ENCODE measurements around the gene FOSL1. TPM values are rescaled to one million over a fixed set of nuclear protein-coding genes. Genes with fewer than 3 reads are reported as not detected.

FOSL1 gene
- total RNA-seq, 1 donor from 2014 or later = 2.6 TPM

DNA sequence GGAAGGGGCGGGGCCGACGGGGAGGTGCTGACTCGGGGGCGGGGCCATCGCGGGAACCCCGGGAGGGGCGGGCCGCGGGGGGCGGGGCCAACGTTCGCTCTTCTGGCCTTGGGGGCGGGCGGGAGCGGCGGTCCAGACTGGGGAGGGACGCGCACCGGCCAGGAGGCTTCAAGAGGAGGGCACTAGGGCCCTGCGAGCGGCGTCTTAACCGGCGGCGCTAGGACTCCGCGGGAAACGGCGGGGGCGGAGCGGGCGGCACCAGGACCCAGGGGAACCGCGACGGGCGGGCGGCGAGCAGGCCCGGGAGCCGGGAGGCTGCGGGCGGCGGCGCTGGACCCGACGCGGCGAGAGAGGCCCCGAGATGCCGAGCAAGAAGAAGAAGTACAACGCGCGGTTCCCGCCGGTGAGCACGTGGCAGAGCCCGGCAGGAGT, 19.0 kb upstream of the FOSL1 start, which contains the start of gene DRAP1:
TSS of gene DRAP1 (plus strand) at position 286 of the 432 bp plus-strand sequence. CDS start at position 362, 76 bp downstream.
- DNase-seq (ENCODE audit: low read depth) = peak; percentile 84
- no peak for FAIRE-seq
- Histone ChIP-seq H3K36me3 (ENCODE audit: control insufficient read depth, insufficient read depth, low read length) (peaks cover 10% of the 10 kb centered on the region), H3K4me3 (ENCODE audit: low read depth, low read length) (peak within 1 kb of the TSS; percentile 86), H3K27me3 (ENCODE audit: control insufficient read depth, insufficient read depth, low read length) (no peaks in the 10 kb centered on the region)
- TF ChIP-seq, protein P1, sequence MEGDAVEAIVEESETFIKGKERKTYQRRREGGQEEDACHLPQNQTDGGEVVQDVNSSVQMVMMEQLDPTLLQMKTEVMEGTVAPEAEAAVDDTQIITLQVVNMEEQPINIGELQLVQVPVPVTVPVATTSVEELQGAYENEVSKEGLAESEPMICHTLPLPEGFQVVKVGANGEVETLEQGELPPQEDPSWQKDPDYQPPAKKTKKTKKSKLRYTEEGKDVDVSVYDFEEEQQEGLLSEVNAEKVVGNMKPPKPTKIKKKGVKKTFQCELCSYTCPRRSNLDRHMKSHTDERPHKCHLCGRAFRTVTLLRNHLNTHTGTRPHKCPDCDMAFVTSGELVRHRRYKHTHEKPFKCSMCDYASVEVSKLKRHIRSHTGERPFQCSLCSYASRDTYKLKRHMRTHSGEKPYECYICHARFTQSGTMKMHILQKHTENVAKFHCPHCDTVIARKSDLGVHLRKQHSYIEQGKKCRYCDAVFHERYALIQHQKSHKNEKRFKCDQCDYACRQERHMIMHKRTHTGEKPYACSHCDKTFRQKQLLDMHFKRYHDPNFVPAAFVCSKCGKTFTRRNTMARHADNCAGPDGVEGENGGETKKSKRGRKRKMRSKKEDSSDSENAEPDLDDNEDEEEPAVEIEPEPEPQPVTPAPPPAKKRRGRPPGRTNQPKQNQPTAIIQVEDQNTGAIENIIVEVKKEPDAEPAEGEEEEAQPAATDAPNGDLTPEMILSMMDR (IDR thresholded peaks at IDR 0.05; ENCODE audit: insufficient read depth, low read length, severe bottlenecking) = no peak

DNA sequence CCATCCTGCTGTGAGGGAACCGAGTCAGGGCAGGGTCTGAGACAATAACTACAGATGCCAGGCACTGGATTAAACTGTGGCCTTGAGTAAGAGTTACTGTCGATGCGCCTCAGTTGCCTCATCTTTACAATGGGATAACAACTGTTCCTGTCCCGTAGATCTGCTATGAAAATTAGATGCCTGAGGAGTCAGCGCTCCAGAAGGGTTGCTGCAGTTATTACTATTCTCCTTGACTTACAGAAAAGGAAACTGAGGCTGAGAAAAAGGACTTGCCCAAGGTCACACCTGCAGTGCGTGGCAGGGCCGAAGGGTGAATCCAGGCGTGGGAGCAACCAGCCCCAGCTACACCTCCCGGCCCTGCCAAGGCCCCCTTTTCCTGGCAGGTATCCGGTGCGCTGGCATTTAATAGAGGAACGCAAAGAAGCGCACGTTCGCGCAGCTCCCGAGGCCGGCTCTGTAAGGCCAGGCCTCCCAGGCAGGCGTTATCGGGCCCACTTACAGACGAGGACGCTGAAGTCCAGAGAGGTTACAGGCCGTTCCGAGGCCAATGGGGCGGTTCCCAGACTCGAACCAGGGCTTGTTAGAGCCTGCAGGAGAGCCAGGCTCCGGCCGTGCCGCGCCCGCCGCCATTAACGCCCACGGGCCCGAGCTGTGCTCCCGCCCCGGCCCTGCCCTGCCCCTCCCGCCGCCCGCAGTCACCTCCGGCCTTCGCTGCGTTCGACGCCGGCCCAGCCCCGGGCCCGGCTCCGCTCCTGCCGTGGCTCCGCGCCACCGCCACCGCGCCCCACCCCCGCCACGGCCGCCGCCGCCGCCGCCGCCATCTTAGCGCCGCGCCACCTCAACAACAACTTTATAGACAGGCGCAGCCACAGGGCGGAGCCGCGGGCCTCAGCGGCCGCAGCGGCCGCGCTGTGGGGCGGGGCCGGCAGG, 18.3 kb upstream of the FOSL1 start, which contains the start of gene C11orf68:
TSS of gene C11orf68 (minus strand) at position 852 of the 930 bp plus-strand sequence. CDS start at position 821, 31 bp downstream.
- Histone ChIP-seq H3K4me3 (ENCODE audit: low read depth, low read length) (peak within 1 kb of the TSS; percentile 86), H3K27me3 (ENCODE audit: control insufficient read depth, insufficient read depth, low read length) (no peaks in the 10 kb centered on the region), H3K36me3 (ENCODE audit: control insufficient read depth, insufficient read depth, low read length) (peaks cover 10% of the 10 kb centered on the region)
- FAIRE-seq = no peak
- DNase-seq (ENCODE audit: low read depth) = no peak
- TF ChIP-seq, protein P1 (IDR thresholded peaks at IDR 0.05; ENCODE audit: insufficient read depth, low read length, severe bottlenecking) = no peak

DNA sequence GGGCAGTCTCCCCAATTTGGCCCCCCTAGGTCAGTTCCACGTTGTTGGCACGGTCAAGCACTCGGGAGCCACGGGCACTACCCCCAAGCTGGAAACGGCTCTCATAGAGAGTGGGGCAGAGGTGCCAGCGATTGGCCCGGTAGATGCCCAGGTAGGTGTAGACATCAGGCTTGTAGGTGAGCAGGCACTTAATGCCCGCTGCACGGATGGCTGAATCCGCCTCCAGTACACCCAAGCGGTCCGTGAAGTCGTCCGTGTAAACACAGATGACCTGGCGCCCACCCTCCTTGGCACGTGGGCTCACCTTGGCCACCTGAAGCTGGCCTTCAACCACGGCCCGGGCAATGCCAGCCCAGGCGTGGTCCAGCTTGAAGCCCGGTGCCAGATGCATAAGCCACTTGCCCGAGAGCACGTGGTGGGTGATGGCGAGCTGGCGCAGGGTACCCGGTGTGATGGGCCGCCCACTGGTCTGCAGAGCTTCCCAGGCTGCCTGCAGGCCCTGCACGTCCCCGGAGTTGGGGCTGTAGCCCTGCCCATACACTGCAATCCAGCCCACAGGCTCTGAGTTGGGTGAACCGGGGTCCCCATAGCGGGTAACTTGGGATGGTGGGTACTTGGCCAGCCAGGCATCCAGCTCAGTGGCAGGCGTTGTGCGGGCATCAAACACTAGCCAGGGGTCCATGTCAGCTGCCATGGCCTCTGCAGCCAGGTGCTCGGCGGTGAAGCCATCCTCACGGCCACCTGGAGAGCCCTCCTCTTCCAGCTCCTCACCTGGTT, 17.4 kb upstream of the FOSL1 start:
- TF ChIP-seq, protein P1 (IDR thresholded peaks at IDR 0.05; ENCODE audit: insufficient read depth, low read length, severe bottlenecking) = no peak
- H3K36me3 ChIP-seq (ENCODE audit: control insufficient read depth, insufficient read depth, low read length) = peaks cover 9% of the 10 kb centered on the region
- no peak for DNase-seq (ENCODE audit: low read depth)
- no peak overlapping the region for H3K4me3 ChIP-seq (ENCODE audit: low read depth, low read length)
- no peak for FAIRE-seq
- no peaks in the 10 kb centered on the region for H3K27me3 ChIP-seq (ENCODE audit: control insufficient read depth, insufficient read depth, low read length)

DNA sequence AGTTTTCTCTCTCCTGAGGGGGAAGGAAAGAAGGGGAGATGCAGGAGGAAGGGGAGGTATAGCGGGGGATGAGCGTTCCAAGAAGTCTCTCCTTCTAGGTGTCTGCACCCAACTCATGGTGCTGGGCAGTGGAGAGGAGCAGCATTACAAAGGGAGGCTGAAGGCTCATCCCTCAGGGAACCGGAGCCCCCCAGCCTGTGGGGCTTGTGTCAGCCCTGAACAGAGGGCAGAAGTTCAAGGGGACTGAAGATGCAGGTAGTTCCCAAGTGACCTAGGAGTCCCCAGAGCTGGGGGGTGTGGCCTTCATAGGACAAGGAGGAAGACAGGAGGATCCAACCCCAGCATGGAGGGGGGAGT, 16.9 kb upstream of the FOSL1 start:
- no peaks in the 10 kb centered on the region for H3K27me3 ChIP-seq (ENCODE audit: control insufficient read depth, insufficient read depth, low read length)
- TF ChIP-seq, protein P1 (IDR thresholded peaks at IDR 0.05; ENCODE audit: insufficient read depth, low read length, severe bottlenecking) = no peak
- peaks cover 7% of the 10 kb centered on the region for H3K36me3 ChIP-seq (ENCODE audit: control insufficient read depth, insufficient read depth, low read length)
- DNase-seq (ENCODE audit: low read depth) (no peak), FAIRE-seq (no peak)
- H3K4me3 ChIP-seq (ENCODE audit: low read depth, low read length) = no peak overlapping the region

DNA sequence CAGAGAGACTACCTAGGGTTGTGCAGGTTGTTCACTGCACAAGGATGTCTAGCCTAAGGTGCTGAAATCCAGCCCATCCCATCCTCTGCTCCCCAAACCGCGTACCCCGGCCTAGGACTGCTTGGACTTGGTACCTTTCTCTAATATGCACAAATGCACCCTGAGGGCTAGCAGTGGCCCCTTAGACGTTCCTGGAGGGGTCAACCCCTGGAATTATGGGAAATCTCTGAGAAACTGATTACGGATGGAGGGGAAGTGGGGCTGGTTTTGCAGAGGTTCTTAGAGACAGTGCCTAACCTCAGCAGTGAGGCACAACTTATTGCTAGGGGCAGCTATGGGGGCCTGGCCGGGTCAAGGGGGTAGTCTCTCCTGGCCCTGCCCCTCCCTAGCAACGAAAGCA, 16.2 kb upstream of the FOSL1 start:
- DNase-seq (ENCODE audit: low read depth) (no peak), FAIRE-seq (no peak)
- no peak overlapping the region for H3K4me3 ChIP-seq (ENCODE audit: low read depth, low read length)
- no peaks in the 10 kb centered on the region for H3K27me3 ChIP-seq (ENCODE audit: control insufficient read depth, insufficient read depth, low read length)
- peaks cover 7% of the 10 kb centered on the region for H3K36me3 ChIP-seq (ENCODE audit: control insufficient read depth, insufficient read depth, low read length)
- TF ChIP-seq, protein P1 (IDR thresholded peaks at IDR 0.05; ENCODE audit: insufficient read depth, low read length, severe bottlenecking) = no peak

Data from bronchial epithelial cell (primary cell).